ENCODE results near the gene MED27.

- TF ChIP-seq CTCF (IDR thresholded peaks at IDR 0.05) (no peak), POLR2AphosphoS5 (IDR thresholded peaks at IDR 0.05) (no peak), POLR2A (IDR thresholded peaks at IDR 0.05) (no peak)
Measured at GRCh38 chr9:131992906-131993657, 86.6 kb downstream of the MED27 start.
